Lower leg skin (tissue), 3 donors: ENCODE measurements around the gene CDK5.

Experiments
- CTCF ChIP-seq, 3 donors: fragments of 450-650 bp; IDR thresholded peaks; one replicate each; pipeline ENCODE4 v1.5.1; 2016; ENCODE audit warnings: antibody characterized with exemption in 3 of 3, mild to moderate bottlenecking in 3 of 3, moderate library complexity in 2 of 3
- POLR2A ChIP-seq, 2 donors: fragments of 450-650 bp; IDR thresholded peaks; one replicate each; pipeline ENCODE4 v1.6.1; 2016 to 2017; ENCODE audit warnings: antibody characterized with exemption in 2 of 2, mild to moderate bottlenecking in 1 of 2, moderate library complexity in 1 of 2

GRCh38 chr7:151094675-151095074 lies 37.0 kb upstream of the CDK5 start:
- TF ChIP-seq POLR2A (IDR thresholded peaks at IDR 0.05) (no peak), CTCF (IDR thresholded peaks at IDR 0.05) (no peak)
